ENCODE results near the gene HYAL3. TPM values are rescaled to one million over a fixed set of nuclear protein-coding genes. Genes with fewer than 3 reads are reported as not detected.
A peak's percentile ranks its signal among the peaks of the same experiment; 100 is the strongest.

Gene HYAL3
- total and polyA plus RNA-seq, 2 of the 13 experiments (the other 11 are each of a cell fraction or from before 2014, with no cell fraction given) = 5.5 to 10.4 TPM

- no peak for TF ChIP-seq JUNB (CRISPR knock-in tag; IDR thresholded peaks at IDR 0.05; ENCODE audit: borderline replicate concordance)
- no peak for TF ChIP-seq ZNF17 (CRISPR knock-in tag; IDR thresholded peaks at IDR 0.05)
- no peak for TF ChIP-seq ATF1 (CRISPR knock-in tag; IDR thresholded peaks at IDR 0.05)
- TF ChIP-seq ZNF780A (CRISPR knock-in tag; IDR thresholded peaks at IDR 0.05) = no peak
- TF ChIP-seq ZNF34 (CRISPR knock-in tag; IDR thresholded peaks at IDR 0.05; ENCODE audit: borderline replicate concordance) = no peak
- no peak for TF ChIP-seq RARA (CRISPR knock-in tag; IDR thresholded peaks at IDR 0.05)
- TF ChIP-seq ZNF274 (CRISPR knock-in tag; IDR thresholded peaks at IDR 0.05) = no peak
- no peak for TF ChIP-seq FOXK2 (IDR thresholded peaks at IDR 0.05)
- no peak for TF ChIP-seq HCFC1 (IDR thresholded peaks at IDR 0.05; ENCODE audit: low read depth, low read length)
- no peak for TF ChIP-seq IKZF1 (IDR thresholded peaks at IDR 0.05)
- TF ChIP-seq, protein P1, sequence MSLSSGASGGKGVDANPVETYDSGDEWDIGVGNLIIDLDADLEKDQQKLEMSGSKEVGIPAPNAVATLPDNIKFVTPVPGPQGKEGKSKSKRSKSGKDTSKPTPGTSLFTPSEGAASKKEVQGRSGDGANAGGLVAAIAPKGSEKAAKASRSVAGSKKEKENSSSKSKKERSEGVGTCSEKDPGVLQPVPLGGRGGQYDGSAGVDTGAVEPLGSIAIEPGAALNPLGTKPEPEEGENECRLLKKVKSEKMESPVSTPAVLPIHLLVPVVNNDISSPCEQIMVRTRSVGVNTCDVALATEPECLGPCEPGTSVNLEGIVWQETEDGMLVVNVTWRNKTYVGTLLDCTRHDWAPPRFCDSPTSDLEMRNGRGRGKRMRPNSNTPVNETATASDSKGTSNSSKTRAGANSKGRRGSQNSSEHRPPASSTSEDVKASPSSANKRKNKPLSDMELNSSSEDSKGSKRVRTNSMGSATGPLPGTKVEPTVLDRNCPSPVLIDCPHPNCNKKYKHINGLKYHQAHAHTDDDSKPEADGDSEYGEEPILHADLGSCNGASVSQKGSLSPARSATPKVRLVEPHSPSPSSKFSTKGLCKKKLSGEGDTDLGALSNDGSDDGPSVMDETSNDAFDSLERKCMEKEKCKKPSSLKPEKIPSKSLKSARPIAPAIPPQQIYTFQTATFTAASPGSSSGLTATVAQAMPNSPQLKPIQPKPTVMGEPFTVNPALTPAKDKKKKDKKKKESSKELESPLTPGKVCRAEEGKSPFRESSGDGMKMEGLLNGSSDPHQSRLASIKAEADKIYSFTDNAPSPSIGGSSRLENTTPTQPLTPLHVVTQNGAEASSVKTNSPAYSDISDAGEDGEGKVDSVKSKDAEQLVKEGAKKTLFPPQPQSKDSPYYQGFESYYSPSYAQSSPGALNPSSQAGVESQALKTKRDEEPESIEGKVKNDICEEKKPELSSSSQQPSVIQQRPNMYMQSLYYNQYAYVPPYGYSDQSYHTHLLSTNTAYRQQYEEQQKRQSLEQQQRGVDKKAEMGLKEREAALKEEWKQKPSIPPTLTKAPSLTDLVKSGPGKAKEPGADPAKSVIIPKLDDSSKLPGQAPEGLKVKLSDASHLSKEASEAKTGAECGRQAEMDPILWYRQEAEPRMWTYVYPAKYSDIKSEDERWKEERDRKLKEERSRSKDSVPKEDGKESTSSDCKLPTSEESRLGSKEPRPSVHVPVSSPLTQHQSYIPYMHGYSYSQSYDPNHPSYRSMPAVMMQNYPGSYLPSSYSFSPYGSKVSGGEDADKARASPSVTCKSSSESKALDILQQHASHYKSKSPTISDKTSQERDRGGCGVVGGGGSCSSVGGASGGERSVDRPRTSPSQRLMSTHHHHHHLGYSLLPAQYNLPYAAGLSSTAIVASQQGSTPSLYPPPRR (CRISPR knock-in tag; IDR thresholded peaks at IDR 0.05; ENCODE audit: borderline replicate concordance) = no peak
- TF ChIP-seq ZNF431 (CRISPR knock-in tag; IDR thresholded peaks at IDR 0.05; ENCODE audit: borderline replicate concordance, low read depth) = no peak
- 0 out of 2 replicates have a peak, but pooled peaks have one; percentile 46 for TF ChIP-seq ZKSCAN8 (CRISPR knock-in tag; IDR thresholded peaks at IDR 0.05; ENCODE audit: borderline replicate concordance)
- no peak for TF ChIP-seq CCDC6 (CRISPR knock-in tag; IDR thresholded peaks at IDR 0.05)
- TF ChIP-seq HMGA1 (CRISPR knock-in tag; conservative IDR thresholded peaks at IDR 0.05) = no peak
- no peak for TF ChIP-seq SOX6 (IDR thresholded peaks at IDR 0.05)
- TF ChIP-seq SOX6 (CRISPR knock-in tag; IDR thresholded peaks at IDR 0.05) = peak; percentile 45; the same call in 1 of the 2 replicates
- no peak for TF ChIP-seq ZBTB21 (CRISPR knock-in tag; IDR thresholded peaks at IDR 0.05)
- TF ChIP-seq TGIF2 (CRISPR knock-in tag; IDR thresholded peaks at IDR 0.05) = no peak
- TF ChIP-seq CREB1 (IDR thresholded peaks at IDR 0.05) = no peak
- no peak for TF ChIP-seq CREB1 (CRISPR knock-in tag; IDR thresholded peaks at IDR 0.05)
- peak; percentile 43; the same call in 1 of the 2 replicates for TF ChIP-seq ZNF891 (CRISPR knock-in tag; IDR thresholded peaks at IDR 0.05)
- no peak for TF ChIP-seq ZMYM3 (CRISPR knock-in tag; IDR thresholded peaks at IDR 0.05)
- TF ChIP-seq BRCA1 (CRISPR knock-in tag; IDR thresholded peaks at IDR 0.05) = no peak
- TF ChIP-seq MEF2D (CRISPR knock-in tag; IDR thresholded peaks at IDR 0.05) = no peak
- TF ChIP-seq SAP130 (CRISPR knock-in tag; IDR thresholded peaks at IDR 0.05; ENCODE audit: low read depth) = peak; percentile 53
- no peak for TF ChIP-seq ZNF235 (CRISPR knock-in tag; IDR thresholded peaks at IDR 0.05; ENCODE audit: borderline replicate concordance)
- TF ChIP-seq ZNF768 (CRISPR knock-in tag; IDR thresholded peaks at IDR 0.05) = peak; percentile 63; the same call in 1 of the 2 replicates
- TF ChIP-seq POLR2AphosphoS5 (IDR thresholded peaks at IDR 0.05; ENCODE audit: low read depth, low read length) = 0 out of 2 replicates have a peak, but pooled peaks have one; percentile 37
- TF ChIP-seq RARG (CRISPR knock-in tag; IDR thresholded peaks at IDR 0.05; ENCODE audit: low read depth) = no peak
- TF ChIP-seq ZMAT3 (CRISPR knock-in tag; conservative IDR thresholded peaks at IDR 0.05) = no peak
- TF ChIP-seq ARID2 (CRISPR knock-in tag; IDR thresholded peaks at IDR 0.05; ENCODE audit: borderline replicate concordance) = no peak
These were observed 26.1 kb downstream of the HYAL3 start (continued) for GRCh38 chr3:50272911-50273688.
